ENCODE data around the gene PRSS1.

PRSS1 gene

DNA sequence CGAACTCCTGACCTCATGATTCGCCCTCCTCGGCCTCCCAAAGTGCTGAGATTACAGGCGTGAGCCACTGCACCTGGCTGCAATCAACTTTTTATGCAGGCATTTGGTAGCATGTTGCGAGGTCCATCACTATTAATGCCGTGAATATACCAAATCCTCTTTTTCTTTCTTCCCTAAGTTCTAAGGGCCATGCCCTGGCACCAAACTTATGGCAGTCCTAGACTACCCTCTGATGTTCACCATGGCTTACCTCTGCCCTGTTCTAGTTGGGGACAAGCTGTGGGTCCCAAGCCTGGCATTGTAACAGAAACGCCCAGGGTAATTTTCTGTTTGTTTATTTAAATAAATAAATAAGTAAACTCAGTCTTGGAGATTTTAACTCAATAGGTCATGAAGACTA lies 34.8 kb downstream of the PRSS1 start:
- TF ChIP-seq, protein P1, sequence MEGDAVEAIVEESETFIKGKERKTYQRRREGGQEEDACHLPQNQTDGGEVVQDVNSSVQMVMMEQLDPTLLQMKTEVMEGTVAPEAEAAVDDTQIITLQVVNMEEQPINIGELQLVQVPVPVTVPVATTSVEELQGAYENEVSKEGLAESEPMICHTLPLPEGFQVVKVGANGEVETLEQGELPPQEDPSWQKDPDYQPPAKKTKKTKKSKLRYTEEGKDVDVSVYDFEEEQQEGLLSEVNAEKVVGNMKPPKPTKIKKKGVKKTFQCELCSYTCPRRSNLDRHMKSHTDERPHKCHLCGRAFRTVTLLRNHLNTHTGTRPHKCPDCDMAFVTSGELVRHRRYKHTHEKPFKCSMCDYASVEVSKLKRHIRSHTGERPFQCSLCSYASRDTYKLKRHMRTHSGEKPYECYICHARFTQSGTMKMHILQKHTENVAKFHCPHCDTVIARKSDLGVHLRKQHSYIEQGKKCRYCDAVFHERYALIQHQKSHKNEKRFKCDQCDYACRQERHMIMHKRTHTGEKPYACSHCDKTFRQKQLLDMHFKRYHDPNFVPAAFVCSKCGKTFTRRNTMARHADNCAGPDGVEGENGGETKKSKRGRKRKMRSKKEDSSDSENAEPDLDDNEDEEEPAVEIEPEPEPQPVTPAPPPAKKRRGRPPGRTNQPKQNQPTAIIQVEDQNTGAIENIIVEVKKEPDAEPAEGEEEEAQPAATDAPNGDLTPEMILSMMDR (IDR thresholded peaks at IDR 0.05; ENCODE audit: extremely low read depth, insufficient read depth, missing control alignments): no peak
- no peak for DNase-seq (ENCODE audit: low spot score)
- in situ Hi-C loops (cut with MboI; ENCODE audit: low pct_unique_long_range_greater_than_20kb, low sequenced_read_pairs, unreplicated experiment): loop anchor here (10.0 kb wide), 1 partner anchor 149 kb away; no protein-coding TSS in a partner anchor

DNA sequence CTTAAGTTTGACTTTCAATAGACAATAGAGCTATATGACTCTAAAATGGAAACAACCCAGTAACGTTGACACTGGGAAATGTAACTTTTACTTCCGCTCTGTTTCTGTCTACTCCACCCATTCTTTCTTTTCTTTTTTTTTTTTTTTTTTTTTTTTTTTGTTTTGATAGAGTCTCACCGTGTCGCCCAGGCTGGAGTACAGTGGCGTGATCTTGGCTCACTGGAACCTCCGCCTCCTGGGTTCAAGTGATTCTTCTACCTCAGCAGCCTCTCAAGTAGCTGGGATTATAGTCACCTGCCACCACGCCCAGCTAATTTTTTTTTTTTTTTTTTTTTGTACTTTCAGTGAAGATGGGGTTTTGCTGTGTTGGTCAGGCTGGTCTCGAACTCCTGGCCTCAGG lies 35.4 kb downstream of the PRSS1 start:
- no peak for DNase-seq (ENCODE audit: low spot score)
- TF ChIP-seq, protein P1 (IDR thresholded peaks at IDR 0.05; ENCODE audit: extremely low read depth, insufficient read depth, missing control alignments): no peak
- in situ Hi-C loops (cut with MboI; ENCODE audit: low pct_unique_long_range_greater_than_20kb, low sequenced_read_pairs, unreplicated experiment): loop anchor here (10.0 kb wide), 1 partner anchor 150 kb away; no protein-coding TSS in a partner anchor

DNA sequence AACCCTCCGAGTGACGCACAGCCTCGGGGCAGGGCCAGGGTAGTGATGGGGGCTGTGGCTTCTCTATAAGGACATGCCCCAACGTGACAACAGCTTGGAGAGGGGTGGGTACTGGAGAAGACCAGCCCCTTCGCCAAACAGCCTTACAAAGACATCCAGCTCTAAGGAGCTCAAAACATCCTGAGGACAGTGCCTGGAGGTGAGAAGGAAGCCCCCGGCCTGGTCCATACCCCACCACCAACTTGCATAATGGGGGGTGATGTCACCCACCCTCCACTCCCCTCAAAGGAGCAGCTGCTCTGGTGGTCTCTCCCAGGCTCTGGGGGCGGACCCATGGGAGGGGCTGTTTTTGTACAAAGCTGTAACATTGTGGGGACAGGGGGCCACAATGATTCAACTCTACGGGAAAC lies 36.6 kb downstream of the PRSS1 start:
- no peak for DNase-seq (ENCODE audit: low spot score)
- in situ Hi-C loops (cut with MboI; ENCODE audit: low pct_unique_long_range_greater_than_20kb, low sequenced_read_pairs, unreplicated experiment): loop anchor here (10.0 kb wide), 1 partner anchor 151 kb away; no protein-coding TSS in a partner anchor
- TF ChIP-seq, protein P1 (IDR thresholded peaks at IDR 0.05; ENCODE audit: extremely low read depth, insufficient read depth, missing control alignments): no peak

DNA sequence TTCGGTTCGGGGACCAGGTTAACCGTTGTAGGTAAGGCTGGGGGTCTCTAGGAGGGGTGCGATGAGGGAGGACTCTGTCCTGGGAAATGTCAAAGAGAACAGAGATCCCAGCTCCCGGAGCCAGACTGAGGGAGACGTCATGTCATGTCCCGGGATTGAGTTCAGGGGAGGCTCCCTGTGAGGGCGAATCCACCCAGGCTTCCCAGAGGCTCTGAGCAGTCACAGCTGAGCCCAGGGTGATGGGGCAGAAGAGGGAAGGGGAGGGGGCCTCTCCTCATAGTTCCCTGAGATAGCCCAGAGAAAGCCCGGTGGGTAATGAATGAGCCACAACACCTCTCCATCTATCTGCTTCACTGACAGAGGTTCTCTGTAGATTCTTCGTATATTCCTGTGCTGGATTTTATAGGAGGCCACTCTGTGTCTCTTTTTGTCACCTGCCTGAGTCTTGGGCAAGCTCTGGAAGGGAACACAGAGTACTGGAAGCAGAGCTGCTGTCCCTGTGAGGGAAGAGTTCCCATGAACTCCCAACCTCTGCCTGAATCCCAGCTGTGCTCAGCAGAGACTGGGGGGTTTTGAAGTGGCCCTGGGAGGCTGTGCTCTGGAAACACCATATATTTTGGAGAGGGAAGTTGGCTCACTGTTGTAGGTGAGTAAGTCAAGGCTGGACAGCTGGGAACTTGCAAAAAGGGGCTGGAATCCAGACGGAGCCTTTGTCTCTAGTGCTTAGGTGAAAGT lies 37.9 kb downstream of the PRSS1 start:
- no peak for DNase-seq (ENCODE audit: low spot score)
- in situ Hi-C loops (cut with MboI; ENCODE audit: low pct_unique_long_range_greater_than_20kb, low sequenced_read_pairs, unreplicated experiment): loop anchor here (10.0 kb wide), 1 partner anchor 152 kb away; no protein-coding TSS in a partner anchor
- TF ChIP-seq, protein P1 (IDR thresholded peaks at IDR 0.05; ENCODE audit: extremely low read depth, insufficient read depth, missing control alignments): no peak

DNA sequence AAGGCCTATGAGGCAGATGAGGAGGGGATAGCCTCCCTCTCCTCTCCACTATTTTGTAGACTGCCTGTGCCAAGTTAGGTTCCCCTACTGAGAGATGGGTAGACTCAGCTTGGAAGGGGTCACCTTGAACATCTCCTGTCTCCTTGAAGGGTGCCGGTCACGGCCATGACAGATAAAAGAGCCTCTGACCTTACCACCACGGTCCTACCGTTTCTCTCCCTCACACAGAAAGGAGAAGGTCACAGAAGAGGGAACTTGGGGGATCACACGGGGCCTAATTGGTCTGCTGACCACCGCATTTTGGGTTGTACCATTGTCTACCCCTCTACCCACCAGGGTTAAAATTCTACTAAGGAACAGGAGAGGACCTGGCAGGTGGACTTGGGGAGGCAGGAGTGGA lies 38.5 kb downstream of the PRSS1 start:
- DNase-seq (ENCODE audit: low spot score): no peak
- TF ChIP-seq, protein P1 (IDR thresholded peaks at IDR 0.05; ENCODE audit: extremely low read depth, insufficient read depth, missing control alignments): no peak
- in situ Hi-C loops (cut with MboI; ENCODE audit: low pct_unique_long_range_greater_than_20kb, low sequenced_read_pairs, unreplicated experiment): loop anchor here (10.0 kb wide), 1 partner anchor 153 kb away; no protein-coding TSS in a partner anchor

DNA sequence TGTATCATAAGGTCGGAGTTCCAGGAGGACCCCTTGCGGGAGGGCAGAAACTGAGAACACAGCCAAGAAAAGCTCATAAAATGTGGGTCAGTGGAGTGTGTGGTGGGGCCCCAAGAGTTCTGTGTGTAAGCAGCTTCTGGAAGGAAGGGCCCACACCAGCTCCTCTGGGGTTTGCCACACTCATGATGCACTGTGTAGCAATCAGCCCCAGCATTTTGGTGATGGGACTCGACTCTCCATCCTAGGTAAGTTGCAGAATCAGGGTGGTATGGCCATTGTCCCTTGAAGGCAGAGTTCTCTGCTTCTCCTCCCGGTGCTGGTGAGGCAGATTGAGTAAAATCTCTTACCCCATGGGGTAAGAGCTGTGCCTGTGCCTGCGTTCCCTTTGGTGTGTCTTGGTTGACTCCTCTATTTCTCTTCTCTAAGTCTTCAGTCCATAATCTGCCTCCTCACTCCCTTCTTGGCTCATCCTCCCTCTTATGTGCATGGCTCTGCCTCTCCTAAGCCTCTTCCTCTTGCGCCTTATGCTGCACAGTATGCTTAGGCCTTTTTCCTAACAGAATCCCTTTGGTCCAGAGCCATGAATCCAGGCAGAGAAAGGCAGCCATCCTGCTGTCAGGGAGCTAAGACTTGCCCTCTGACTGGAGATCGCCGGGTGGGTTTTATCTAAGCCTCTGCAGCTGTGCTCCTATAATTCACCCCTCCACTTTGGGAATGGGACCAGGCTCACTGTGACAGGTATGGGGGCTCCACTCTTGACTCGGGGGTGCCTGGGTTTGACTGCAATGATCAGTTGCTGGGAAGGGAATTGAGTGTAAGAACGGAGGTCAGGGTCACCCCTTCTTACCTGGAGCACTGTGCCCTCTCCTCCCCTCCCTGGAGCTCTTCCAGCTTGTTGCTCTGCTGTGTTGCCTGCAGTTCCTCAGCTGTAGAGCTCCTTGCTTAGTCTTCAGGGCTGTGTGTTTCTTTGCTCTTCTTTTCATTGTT lies 39.3 kb downstream of the PRSS1 start:
- no peak for DNase-seq (ENCODE audit: low spot score)
- TF ChIP-seq, protein P1 (IDR thresholded peaks at IDR 0.05; ENCODE audit: extremely low read depth, insufficient read depth, missing control alignments): no peak
- in situ Hi-C loops (cut with MboI; ENCODE audit: low pct_unique_long_range_greater_than_20kb, low sequenced_read_pairs, unreplicated experiment): loop anchor here (10.0 kb wide), 1 partner anchor 154 kb away; no protein-coding TSS in a partner anchor

Data from GM13977 (cell line).